PC-9 (cell line): ENCODE data around the gene ARHGAP33.

Experiments used
- EZH2 ChIP-seq: fragments of 200-600 bp; sonication (generic); IDR thresholded peaks from 2 replicates; pipeline ENCODE4 v1.8.0; 2017; ENCODE audit warnings: antibody characterized with exemption, low read depth
- TF ChIP-seq, protein P1 (sequence below): fragments of 200-600 bp; sonication (generic); conservative IDR thresholded peaks from 2 replicates; pipeline ENCODE4 v1.6.1; 2017; ENCODE audit warnings: mixed run types, antibody characterized with exemption, mild to moderate bottlenecking, moderate library complexity

DNA sequence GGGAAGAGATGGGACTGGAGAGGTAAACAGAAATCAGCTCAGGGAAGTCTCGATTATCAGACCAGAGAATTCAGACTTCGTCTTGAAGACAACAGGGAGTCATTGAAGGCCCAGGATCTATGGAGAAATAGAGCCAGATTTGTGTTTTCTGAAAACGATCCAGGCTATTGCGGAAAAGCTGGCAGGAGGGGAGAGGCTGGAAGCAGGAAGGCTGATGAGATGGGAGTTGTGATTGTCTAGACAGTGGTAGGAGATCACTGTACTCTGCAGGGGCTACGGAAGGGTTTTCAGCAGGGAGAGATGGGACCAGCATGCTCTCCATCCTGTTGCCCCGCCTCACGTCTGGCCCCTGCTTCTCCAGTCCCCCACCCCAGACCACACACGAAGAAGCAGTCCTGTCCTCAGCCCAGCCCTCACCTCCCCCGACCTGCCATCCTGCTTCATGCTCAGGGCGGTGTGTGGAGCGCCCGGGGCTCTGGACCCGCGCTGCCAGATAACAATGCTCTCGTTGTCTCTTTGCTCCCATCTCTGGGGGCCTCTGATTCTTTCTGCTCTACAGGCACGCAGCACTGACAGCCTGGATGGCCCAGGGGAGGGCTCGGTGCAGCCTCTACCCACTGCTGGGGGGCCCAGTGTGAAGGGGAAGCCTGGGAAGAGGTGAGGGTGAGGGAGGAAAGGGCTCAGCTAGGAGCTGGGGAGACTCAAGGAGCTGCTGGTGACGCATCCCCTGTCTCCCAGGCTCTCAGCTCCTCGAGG, 1.9 kb downstream of the ARHGAP33 start:
- TF ChIP-seq, protein P1, sequence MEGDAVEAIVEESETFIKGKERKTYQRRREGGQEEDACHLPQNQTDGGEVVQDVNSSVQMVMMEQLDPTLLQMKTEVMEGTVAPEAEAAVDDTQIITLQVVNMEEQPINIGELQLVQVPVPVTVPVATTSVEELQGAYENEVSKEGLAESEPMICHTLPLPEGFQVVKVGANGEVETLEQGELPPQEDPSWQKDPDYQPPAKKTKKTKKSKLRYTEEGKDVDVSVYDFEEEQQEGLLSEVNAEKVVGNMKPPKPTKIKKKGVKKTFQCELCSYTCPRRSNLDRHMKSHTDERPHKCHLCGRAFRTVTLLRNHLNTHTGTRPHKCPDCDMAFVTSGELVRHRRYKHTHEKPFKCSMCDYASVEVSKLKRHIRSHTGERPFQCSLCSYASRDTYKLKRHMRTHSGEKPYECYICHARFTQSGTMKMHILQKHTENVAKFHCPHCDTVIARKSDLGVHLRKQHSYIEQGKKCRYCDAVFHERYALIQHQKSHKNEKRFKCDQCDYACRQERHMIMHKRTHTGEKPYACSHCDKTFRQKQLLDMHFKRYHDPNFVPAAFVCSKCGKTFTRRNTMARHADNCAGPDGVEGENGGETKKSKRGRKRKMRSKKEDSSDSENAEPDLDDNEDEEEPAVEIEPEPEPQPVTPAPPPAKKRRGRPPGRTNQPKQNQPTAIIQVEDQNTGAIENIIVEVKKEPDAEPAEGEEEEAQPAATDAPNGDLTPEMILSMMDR, result no peak
- TF ChIP-seq EZH2, result no peak
